ENCODE measurements around the gene CLEC7A. TPM values are rescaled to one million over a fixed set of nuclear protein-coding genes. Genes with fewer than 3 reads are reported as not detected.

The CLEC7A gene
- total RNA-seq, 1 donor from 2014 or later: not detected

- H3K9me3 Mint-ChIP-seq: no peaks in the 10 kb centered on the region
- no peak overlapping the region for H3K27ac Mint-ChIP-seq
- DNase-seq: no peak
- intact Hi-C loops (cut with micrococcal nuclease): no loop called here
- no peak overlapping the region for H3K4me3 Mint-ChIP-seq
- H3K36me3 Mint-ChIP-seq (ENCODE audit: low read depth): no peaks in the 10 kb centered on the region
- peaks cover 36% of the 10 kb centered on the region for H3K27me3 Mint-ChIP-seq
- H3K4me1 Mint-ChIP-seq: peaks cover 7% of the 10 kb centered on the region
Measured at GRCh38 chr12:10126413-10126812, 3.6 kb downstream of the CLEC7A start.

- Mint-ChIP-seq H3K27me3 (peaks cover 32% of the 10 kb centered on the region), H3K9me3 (no peaks in the 10 kb centered on the region), H3K36me3 (ENCODE audit: low read depth) (no peaks in the 10 kb centered on the region), H3K4me1 (peaks cover 2% of the 10 kb centered on the region), H3K27ac (no peak overlapping the region), H3K4me3 (no peak overlapping the region)
- DNase-seq: peak; percentile 41
- intact Hi-C loops (cut with micrococcal nuclease): no loop called here
Measured at GRCh38 chr12:10122689-10123088, 7.3 kb downstream of the CLEC7A start.

GRCh38 chr12:10121278-10121677, 8.7 kb downstream of the CLEC7A start:
- Mint-ChIP-seq H3K4me1 (peaks cover 2% of the 10 kb centered on the region), H3K9me3 (no peaks in the 10 kb centered on the region), H3K36me3 (ENCODE audit: low read depth) (no peaks in the 10 kb centered on the region), H3K27me3 (peaks cover 22% of the 10 kb centered on the region), H3K4me3 (no peak overlapping the region), H3K27ac (no peak overlapping the region)
- intact Hi-C loops (cut with micrococcal nuclease): no loop called here
- DNase-seq: no peak

GRCh38 chr12:10119066-10119465, 10.9 kb downstream of the CLEC7A start:
- H3K36me3 Mint-ChIP-seq (ENCODE audit: low read depth): no peaks in the 10 kb centered on the region
- peaks cover 2% of the 10 kb centered on the region for H3K4me1 Mint-ChIP-seq
- DNase-seq: no peak

GRCh38 chr12:10115890-10116289, 14.1 kb downstream of the CLEC7A start:
- Mint-ChIP-seq H3K4me3 (no peak overlapping the region), H3K36me3 (ENCODE audit: low read depth) (no peaks in the 10 kb centered on the region), H3K27me3 (peaks cover 17% of the 10 kb centered on the region), H3K27ac (no peak overlapping the region), H3K9me3 (no peaks in the 10 kb centered on the region), H3K4me1 (no peaks in the 10 kb centered on the region)
- no peak for DNase-seq
- intact Hi-C loops (cut with micrococcal nuclease): no loop called here

More at GRCh38 chr12:10119066-10119465, 10.9 kb downstream of the CLEC7A start:
- Mint-ChIP-seq H3K9me3 (no peaks in the 10 kb centered on the region), H3K4me3 (no peak overlapping the region), H3K27ac (no peak overlapping the region), H3K27me3 (peaks cover 19% of the 10 kb centered on the region)
- intact Hi-C loops (cut with micrococcal nuclease): no loop called here

- intact Hi-C loops (cut with micrococcal nuclease): no loop called here
- H3K27me3 Mint-ChIP-seq: peaks cover 17% of the 10 kb centered on the region
- H3K9me3 Mint-ChIP-seq: no peaks in the 10 kb centered on the region
- H3K36me3 Mint-ChIP-seq (ENCODE audit: low read depth): no peaks in the 10 kb centered on the region
- no peak for DNase-seq
- no peak overlapping the region for H3K27ac Mint-ChIP-seq
- no peaks in the 10 kb centered on the region for H3K4me1 Mint-ChIP-seq
- no peak overlapping the region for H3K4me3 Mint-ChIP-seq
Measured at GRCh38 chr12:10115311-10115710, 14.7 kb downstream of the CLEC7A start.

GRCh38 chr12:10113920-10114319, 16.1 kb downstream of the CLEC7A start:
- peaks cover 10% of the 10 kb centered on the region for H3K27me3 Mint-ChIP-seq
- DNase-seq: no peak
- H3K4me1 Mint-ChIP-seq: no peaks in the 10 kb centered on the region
- no peaks in the 10 kb centered on the region for H3K36me3 Mint-ChIP-seq (ENCODE audit: low read depth)
- no peak overlapping the region for H3K27ac Mint-ChIP-seq
- H3K9me3 Mint-ChIP-seq: no peaks in the 10 kb centered on the region
- H3K4me3 Mint-ChIP-seq: no peak overlapping the region
- intact Hi-C loops (cut with micrococcal nuclease): no loop called here

- Mint-ChIP-seq H3K27ac (no peak overlapping the region), H3K4me1 (no peaks in the 10 kb centered on the region), H3K27me3 (peaks cover 8% of the 10 kb centered on the region), H3K36me3 (ENCODE audit: low read depth) (no peaks in the 10 kb centered on the region), H3K9me3 (no peaks in the 10 kb centered on the region), H3K4me3 (no peak overlapping the region)
- no peak for DNase-seq
- intact Hi-C loops (cut with micrococcal nuclease): no loop called here
Measured at GRCh38 chr12:10113075-10113474, 16.9 kb downstream of the CLEC7A start.

- no peaks in the 10 kb centered on the region for H3K36me3 Mint-ChIP-seq (ENCODE audit: low read depth)
- H3K9me3 Mint-ChIP-seq: peaks cover 7% of the 10 kb centered on the region
- no peak overlapping the region for H3K27ac Mint-ChIP-seq
- H3K27me3 Mint-ChIP-seq: peaks cover 15% of the 10 kb centered on the region
- DNase-seq: no peak
- no peaks in the 10 kb centered on the region for H3K4me1 Mint-ChIP-seq
- intact Hi-C loops (cut with micrococcal nuclease): no loop called here
- H3K4me3 Mint-ChIP-seq: no peak overlapping the region
Measured at GRCh38 chr12:10111451-10111850, 18.5 kb downstream of the CLEC7A start.

- Mint-ChIP-seq H3K36me3 (ENCODE audit: low read depth) (no peaks in the 10 kb centered on the region), H3K4me3 (no peak overlapping the region), H3K27me3 (peaks cover 22% of the 10 kb centered on the region), H3K4me1 (no peaks in the 10 kb centered on the region), H3K9me3 (peaks cover 18% of the 10 kb centered on the region), H3K27ac (no peak overlapping the region)
- DNase-seq: no peak
- intact Hi-C loops (cut with micrococcal nuclease): no loop called here
Measured at GRCh38 chr12:10110256-10110844, 19.6 kb downstream of the CLEC7A start.

- intact Hi-C loops (cut with micrococcal nuclease): no loop called here
- no peak overlapping the region for H3K27ac Mint-ChIP-seq
- DNase-seq: no peak
- no peak overlapping the region for H3K4me3 Mint-ChIP-seq
- peaks cover 25% of the 10 kb centered on the region for H3K9me3 Mint-ChIP-seq
- H3K27me3 Mint-ChIP-seq: peaks cover 22% of the 10 kb centered on the region
- H3K4me1 Mint-ChIP-seq: no peaks in the 10 kb centered on the region
- H3K36me3 Mint-ChIP-seq (ENCODE audit: low read depth): no peaks in the 10 kb centered on the region
Measured at GRCh38 chr12:10102322-10102721, 27.7 kb downstream of the CLEC7A start.

GRCh38 chr12:10101648-10102220, 28.3 kb downstream of the CLEC7A start:
- Mint-ChIP-seq H3K4me3 (no peak overlapping the region), H3K9me3 (peaks cover 20% of the 10 kb centered on the region), H3K36me3 (ENCODE audit: low read depth) (no peaks in the 10 kb centered on the region), H3K27ac (no peak overlapping the region), H3K27me3 (peaks cover 19% of the 10 kb centered on the region), H3K4me1 (no peaks in the 10 kb centered on the region)
- intact Hi-C loops (cut with micrococcal nuclease): no loop called here
- DNase-seq: no peak

- intact Hi-C loops (cut with micrococcal nuclease): no loop called here
- Mint-ChIP-seq H3K27me3 (peaks cover 17% of the 10 kb centered on the region), H3K27ac (no peak overlapping the region), H3K9me3 (peaks cover 14% of the 10 kb centered on the region), H3K36me3 (ENCODE audit: low read depth) (no peaks in the 10 kb centered on the region), H3K4me3 (no peak overlapping the region), H3K4me1 (no peaks in the 10 kb centered on the region)
- no peak for DNase-seq
Measured at GRCh38 chr12:10101042-10101579, 28.9 kb downstream of the CLEC7A start.

GRCh38 chr12:10098791-10099190, 31.2 kb downstream of the CLEC7A start, which contains the start of gene CLEC1A:
CLEC1A (minus strand) TSS chr12:10098985; CDS start chr12:10098922, 63 bp downstream.
- H3K4me3 Mint-ChIP-seq: no peak within 1 kb of the TSS
- DNase-seq: no peak
- H3K27me3 Mint-ChIP-seq: peaks cover 8% of the 10 kb centered on the region
- no peaks in the 10 kb centered on the region for H3K36me3 Mint-ChIP-seq (ENCODE audit: low read depth)
- H3K9me3 Mint-ChIP-seq: peaks cover 4% of the 10 kb centered on the region
- no peaks in the 10 kb centered on the region for H3K4me1 Mint-ChIP-seq
- intact Hi-C loops (cut with micrococcal nuclease): no loop called here
- no peak within 1 kb of the TSS for H3K27ac Mint-ChIP-seq

Data from activated CD4-positive, alpha-beta T cell treated with anti-CD3 and anti-CD28 coated beads, Interleukin-2, amount 10 ng/mL, durations not matched to agents 24 days and 14 days (primary cell).